DOHH2 (cell line): ENCODE results near the gene TAGLN3.

ENCODE experiments used
- H3F3A ChIP-seq: fragments of 200-600 bp; sonication (generic), shearing (Covaris generic); 2 replicates; pipeline ENCODE4 v1.6.0; 2016; ENCODE audit warnings: antibody characterized with exemption, mild to moderate bottlenecking; ENCODE audit not compliant: control insufficient read depth, insufficient read depth
- H3K27ac ChIP-seq: fragments of 200-600 bp; sonication (generic); 2 replicates; pipeline ENCODE4 v1.5.1; 2014; ENCODE audit warnings: low read depth, mild to moderate bottlenecking, low read length, moderate library complexity
- H3K27me3 ChIP-seq: fragments of 200-600 bp; sonication (generic); 2 replicates; pipeline ENCODE4 v1.6.1; 2014; ENCODE audit warnings: mild to moderate bottlenecking, low read length, mixed read lengths; ENCODE audit not compliant: control insufficient read depth
- H3K36me3 ChIP-seq: fragments of 200-600 bp; sonication (generic); 2 replicates; pipeline ENCODE4 v1.6.1; 2014; ENCODE audit warnings: mild to moderate bottlenecking, low read length, moderate library complexity, mixed read lengths; ENCODE audit not compliant: control insufficient read depth
- H3K4me1 ChIP-seq: fragments of 200-600 bp; sonication (generic); 2 replicates; pipeline ENCODE4 v1.6.1; 2014; ENCODE audit warnings: mild to moderate bottlenecking, low read length, mixed read lengths; ENCODE audit not compliant: control insufficient read depth
- H3K4me2 ChIP-seq: fragments of 200-600 bp; sonication (generic); 2 replicates; pipeline ENCODE4 v1.6.0; 2014; ENCODE audit warnings: mild to moderate bottlenecking, low read length, moderate library complexity
- H3K4me3 ChIP-seq: fragments of 200-600 bp; sonication (generic); 2 replicates; pipeline ENCODE4 v1.5.1; 2014; ENCODE audit warnings: mild to moderate bottlenecking, low read length, mixed read lengths
- H3K79me2 ChIP-seq: fragments of 200-600 bp; sonication (generic); 2 replicates; pipeline ENCODE4 v1.6.1; 2014; ENCODE audit warnings: mild to moderate bottlenecking, low read length, mixed read lengths; ENCODE audit not compliant: control insufficient read depth
- H3K9me2 ChIP-seq: fragments of 200-600 bp; sonication (generic); replicated peaks from 2 replicates; pipeline ENCODE4 v1.6.1; 2014; ENCODE audit warnings: mild to moderate bottlenecking, low read length, mixed read lengths; ENCODE audit not compliant: control insufficient read depth
- H3K9me3 ChIP-seq: fragments of 200-600 bp; sonication (generic); 2 replicates; pipeline ENCODE4 v1.6.1; 2014; ENCODE audit warnings: antibody characterized with exemption, low read length, mixed read lengths; ENCODE audit not compliant: control insufficient read depth, insufficient read depth
- H4K20me1 ChIP-seq: fragments of 200-600 bp; sonication (generic); 2 replicates; pipeline ENCODE4 v1.6.0; 2014; ENCODE audit warnings: low read depth, mild to moderate bottlenecking, antibody characterized with exemption, low read length, moderate library complexity; ENCODE audit not compliant: control insufficient read depth, insufficient read depth
- CTCF ChIP-seq: fragments of 200-600 bp; sonication (generic); IDR thresholded peaks from one replicate; pipeline ENCODE4 v1.5.1; 2014; ENCODE audit warnings: antibody characterized with exemption, mild to moderate bottlenecking, low read depth, low read length; ENCODE audit not compliant: poor library complexity, severe bottlenecking
- EZH2phosphoT487 ChIP-seq: fragments of 200-600 bp; sonication (generic); IDR thresholded peaks from 2 replicates; pipeline ENCODE4 v1.6.1; 2017; ENCODE audit warnings: borderline replicate concordance, mild to moderate bottlenecking, antibody characterized with exemption, low read length, moderate library complexity, mixed read lengths

The TAGLN3 gene

GRCh38 chr3:112059497-112059896, 60.8 kb downstream of the TAGLN3 start:
- no peaks in the 10 kb centered on the region; the same call in 1 of the 2 replicates for H3K9me3 ChIP-seq
- no peaks in the 10 kb centered on the region for H3K4me1 ChIP-seq
- H3K4me3 ChIP-seq: no peak overlapping the region
- no peaks in the 10 kb centered on the region for H3K9me2 ChIP-seq
- H3K79me2 ChIP-seq: no peaks in the 10 kb centered on the region
- H3K36me3 ChIP-seq: no peaks in the 10 kb centered on the region
- no peaks in the 10 kb centered on the region for H3K27me3 ChIP-seq
- TF ChIP-seq EZH2phosphoT487 (no peak), CTCF (no peak)
- no peak overlapping the region for H3K27ac ChIP-seq
- H4K20me1 ChIP-seq: no peaks in the 10 kb centered on the region
- H3K4me2 ChIP-seq: no peak overlapping the region
- H3F3A ChIP-seq: no peaks in the 10 kb centered on the region

- Histone ChIP-seq H3K9me3 (no peaks in the 10 kb centered on the region; the same call in 1 of the 2 replicates), H3K79me2 (no peaks in the 10 kb centered on the region), H3K4me3 (no peak overlapping the region), H3K27ac (no peak overlapping the region), H3K27me3 (no peaks in the 10 kb centered on the region), H3K36me3 (no peaks in the 10 kb centered on the region), H4K20me1 (no peaks in the 10 kb centered on the region), H3K4me2 (no peak overlapping the region), H3K4me1 (no peaks in the 10 kb centered on the region), H3K9me2 (no peaks in the 10 kb centered on the region), H3F3A (no peaks in the 10 kb centered on the region)
- TF ChIP-seq CTCF (no peak), EZH2phosphoT487 (no peak)
Observed at GRCh38 chr3:112061152-112061551, 62.4 kb downstream of the TAGLN3 start.
